Measurements from ENCODE around the gene ZNF501.

Gene ZNF501

DNA sequence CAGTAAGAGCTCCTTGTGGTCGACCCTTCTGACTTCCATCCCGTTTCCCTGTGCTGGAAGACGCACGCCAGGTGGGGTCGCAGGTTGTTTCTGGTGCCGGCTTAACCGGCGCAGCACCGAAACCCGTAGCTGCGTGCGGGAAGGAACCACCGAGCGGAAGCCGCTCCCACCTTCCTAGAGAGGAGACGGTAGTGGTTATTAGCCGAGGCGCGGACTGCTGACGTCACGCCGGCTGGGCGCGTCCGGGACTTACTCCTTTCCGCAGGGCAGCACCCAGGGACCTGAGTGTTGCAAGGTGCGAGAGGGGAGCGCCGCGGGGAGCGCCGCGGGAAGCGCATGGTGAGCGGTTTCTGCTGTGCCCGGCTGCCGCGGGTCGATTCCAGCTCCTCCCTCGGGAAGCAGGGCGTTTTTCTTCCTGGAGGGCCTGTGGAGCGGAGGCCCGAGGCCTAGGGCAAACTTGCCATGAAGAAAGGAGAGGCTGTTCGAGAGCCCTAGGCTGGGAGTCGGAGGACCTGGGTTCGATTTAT, at the start of gene ZNF501:
TSS of gene ZNF501 (plus strand) at position 252 of the 527 bp plus-strand sequence. CDS start 4,787 bp downstream, outside the sequence.
- peak; percentile 79 for DNase-seq

DNA sequence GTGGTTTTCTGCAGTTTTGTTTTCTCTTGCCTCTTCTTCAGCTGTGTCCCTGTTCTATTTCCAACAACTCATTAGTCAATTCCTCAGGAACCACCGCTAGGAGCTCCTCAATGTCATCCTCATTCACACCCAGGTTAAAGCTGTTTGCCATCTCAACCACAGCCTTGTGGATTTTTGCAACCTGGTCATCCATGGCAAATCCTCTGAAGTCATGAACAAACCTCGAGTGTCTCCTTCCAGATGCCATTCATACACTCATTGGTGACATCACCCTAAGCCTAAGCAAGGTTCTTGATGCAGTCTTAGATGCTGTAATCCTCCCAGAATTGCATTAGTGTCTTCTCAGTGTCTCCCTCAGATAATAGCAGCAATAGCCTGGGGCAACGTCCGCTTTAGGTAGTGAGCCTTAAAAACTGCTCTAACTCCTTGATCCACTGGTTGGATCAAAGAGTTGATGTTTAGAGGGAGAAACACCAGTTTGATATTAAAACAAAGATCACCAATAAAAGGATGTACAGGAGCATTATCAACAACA, 48.4 kb upstream of the ZNF501 start:
- DNase-seq: no peak

DNA sequence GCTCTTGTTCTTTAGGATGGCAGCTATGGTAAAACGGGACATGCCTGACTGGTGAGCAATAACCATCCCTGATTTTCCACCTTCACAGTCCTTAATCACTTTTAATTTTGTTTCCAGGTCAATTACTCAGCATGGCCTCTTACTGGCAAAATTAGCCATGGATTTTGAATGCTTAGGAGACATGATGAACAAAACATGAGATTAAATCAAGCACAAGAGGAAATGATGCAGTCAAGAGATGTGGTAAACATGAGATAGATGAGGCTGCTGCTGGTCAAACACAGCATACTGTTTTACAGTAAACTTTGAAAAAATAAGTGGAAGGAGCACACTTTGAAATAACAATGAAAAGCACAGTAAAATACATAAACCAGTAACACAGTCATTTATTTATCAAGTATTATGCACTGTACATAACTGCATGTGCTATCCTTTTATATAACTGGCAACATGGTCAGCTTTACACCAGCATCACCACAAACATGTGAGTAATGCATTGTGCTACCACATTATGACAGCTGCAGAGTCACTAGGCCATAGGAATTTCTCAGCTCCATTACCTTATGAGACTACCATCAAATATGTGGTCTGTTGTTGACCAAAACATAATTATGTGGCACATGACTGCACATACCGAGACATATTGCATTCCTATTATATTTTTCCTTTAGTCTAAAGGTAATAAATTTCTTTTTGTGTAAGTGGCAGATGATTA, 47.1 kb upstream of the ZNF501 start:
- DNase-seq: no peak

DNA sequence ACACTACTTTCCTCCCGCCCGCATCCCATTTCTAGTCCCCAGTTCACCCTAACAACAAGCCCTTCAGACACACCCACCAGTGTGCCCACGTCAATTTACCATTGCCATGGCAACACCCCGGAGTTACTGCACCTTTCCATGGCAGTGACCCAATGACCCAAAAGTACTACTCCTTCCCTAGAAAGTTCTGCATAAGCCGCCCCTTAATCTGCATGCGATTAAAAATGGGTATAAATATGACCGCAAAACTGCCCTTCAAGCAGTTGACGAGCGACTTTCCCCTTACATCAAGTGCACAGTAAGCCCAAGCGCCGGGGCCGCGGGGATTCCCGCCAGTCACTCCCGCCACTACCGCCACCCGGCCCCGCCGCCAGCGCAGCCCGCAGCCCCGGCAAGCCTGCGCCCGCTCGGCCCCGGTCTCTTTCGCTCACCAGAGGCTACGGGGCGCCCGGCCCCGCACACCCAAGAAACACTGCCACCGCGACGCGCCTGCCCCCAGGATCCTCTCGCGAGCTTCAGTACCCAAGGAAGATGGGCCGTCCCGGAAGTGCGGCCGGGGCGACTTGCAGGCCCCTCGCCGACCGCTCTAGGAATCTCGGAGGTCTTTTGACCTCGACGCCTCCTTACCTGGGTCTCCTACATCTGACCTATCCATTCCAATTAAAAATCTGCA, 44.2 kb upstream of the ZNF501 start:
- peak; percentile 70 for DNase-seq

DNA sequence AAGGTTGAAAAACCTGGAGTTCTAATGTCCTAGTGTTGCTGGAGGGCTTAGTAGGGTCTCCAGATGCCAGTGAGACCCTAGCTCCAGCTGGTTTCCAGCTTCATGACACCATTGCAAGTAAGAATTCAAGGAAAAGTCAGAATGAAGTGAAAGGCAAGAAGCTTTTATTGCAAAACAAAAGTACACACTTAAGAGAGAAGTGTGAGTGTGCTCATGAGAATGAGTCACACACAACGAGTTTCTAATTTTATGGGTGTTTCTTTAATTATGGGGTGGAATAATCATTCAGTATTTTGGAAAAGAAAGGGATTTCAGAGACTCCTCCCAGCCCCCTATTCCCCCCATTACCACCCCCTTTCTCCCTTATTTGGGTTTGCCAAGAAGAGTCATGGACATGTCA, 41.5 kb upstream of the ZNF501 start:
- DNase-seq: no peak

DNA sequence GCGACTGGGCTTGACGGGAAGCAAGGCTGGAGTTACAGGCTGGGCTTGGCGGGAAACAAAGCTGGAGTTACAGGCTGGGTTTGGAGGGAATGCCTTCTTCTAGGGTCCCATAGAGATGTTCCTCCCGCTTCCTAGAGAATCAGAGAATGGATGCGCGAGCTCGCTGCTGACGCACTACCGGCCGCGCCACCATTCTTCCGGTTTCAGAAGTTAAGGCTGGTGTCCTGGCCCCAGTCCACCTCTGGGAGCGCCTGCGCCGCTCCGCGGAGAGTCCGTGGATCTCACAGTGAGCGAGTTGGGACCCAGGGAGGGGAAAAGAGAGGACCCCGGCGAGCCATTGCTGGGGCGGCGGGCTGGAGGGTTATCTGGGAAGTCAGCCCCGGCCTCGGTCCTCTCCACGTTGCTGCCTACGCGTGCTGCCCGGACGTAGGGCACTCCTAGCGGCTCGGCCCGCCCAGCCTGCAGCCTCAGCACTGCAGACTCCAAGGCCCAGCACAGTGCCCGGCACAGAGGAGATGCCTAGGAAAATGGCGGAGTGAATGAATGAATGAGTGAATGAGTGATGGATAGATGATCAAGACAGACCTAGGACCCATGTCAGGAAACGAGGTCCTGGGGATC, 16.9 kb upstream of the ZNF501 start, which contains the start of gene ZNF502:
TSS of gene ZNF502 (plus strand) at position 206 of the 621 bp plus-strand sequence. CDS start 7,602 bp downstream, outside the sequence.
- peak; percentile 71 for DNase-seq

DNA sequence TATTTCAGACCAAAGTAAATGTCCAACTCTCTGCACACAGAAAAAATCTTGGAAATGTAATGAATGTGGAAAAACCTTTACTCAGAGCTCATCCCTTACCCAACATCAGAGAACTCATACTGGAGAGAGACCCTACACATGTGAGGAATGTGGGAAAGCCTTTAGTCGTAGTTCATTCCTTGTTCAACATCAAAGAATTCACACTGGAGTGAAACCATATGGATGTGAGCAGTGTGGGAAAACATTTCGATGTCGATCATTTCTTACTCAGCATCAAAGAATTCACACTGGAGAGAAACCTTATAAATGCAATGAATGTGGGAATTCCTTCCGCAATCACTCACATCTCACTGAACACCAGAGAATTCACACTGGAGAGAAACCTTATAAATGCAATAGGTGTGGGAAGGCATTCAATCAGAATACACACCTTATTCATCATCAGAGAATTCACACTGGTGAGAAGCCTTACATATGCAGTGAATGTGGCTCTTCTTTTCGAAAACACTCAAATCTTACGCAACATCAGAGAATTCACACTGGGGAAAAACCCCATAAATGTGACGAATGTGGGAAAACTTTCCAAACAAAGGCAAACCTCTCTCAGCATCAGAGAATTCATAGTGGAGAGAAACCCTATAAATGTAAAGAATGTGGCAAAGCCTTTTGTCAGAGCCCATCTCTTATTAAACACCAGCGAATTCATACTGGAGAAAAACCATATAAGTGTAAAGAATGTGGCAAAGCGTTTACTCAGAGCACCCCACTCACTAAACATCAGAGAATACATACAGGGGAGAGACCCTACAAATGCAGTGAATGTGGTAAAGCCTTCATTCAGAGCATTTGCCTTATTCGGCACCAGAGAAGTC, 8.0 kb upstream of the ZNF501 start:
- DNase-seq: no peak

DNA sequence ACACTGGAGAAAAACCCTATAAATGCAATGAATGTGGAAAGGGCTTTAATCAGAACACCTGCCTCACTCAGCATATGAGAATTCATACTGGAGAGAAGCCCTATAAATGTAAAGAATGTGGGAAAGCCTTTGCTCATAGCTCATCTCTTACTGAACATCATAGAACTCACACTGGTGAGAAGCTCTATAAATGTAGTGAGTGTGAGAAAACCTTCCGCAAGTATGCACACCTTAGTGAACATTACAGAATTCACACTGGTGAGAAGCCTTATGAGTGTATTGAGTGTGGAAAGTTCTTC, 7.4 kb upstream of the ZNF501 start:
- DNase-seq: no peak

DNA sequence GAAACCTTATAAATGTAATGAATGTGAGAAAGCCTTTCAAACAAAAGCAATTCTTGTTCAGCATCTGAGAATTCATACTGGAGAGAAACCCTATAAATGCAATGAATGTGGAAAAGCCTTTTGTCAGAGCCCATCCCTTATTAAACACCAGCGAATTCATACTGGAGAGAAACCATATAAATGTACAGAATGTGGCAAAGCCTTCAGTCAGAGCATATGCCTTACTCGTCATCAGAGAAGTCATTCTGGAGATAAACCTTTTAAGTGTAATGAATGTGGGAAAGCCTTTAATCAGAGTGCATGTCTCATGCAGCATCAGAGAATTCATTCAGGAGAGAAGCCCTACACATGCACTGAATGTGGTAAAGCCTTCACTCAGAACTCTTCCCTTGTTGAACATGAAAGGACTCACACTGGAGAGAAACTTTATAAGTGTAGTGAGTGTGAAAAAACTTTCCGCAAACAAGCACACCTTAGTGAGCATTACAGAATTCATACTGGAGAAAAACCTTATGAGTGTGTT, 5.3 kb downstream of the ZNF501 start:
- DNase-seq: no peak

DNA sequence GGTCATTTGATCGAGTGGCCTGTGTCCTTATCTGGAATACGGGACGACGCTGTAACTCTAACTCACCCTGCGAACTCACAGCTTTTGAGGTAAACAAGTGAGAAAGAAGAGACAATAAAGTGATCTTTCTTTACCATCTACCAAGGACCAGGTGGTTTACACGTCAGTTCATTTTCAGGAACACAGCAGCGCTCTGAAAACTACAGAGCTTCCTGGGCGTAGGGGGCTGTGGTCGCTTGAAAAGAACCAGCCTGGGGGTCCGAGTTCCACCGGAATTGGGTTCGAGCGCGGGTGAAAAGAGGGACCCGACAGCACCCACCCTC, 31.6 kb downstream of the ZNF501 start:
- no peak for DNase-seq

DNA sequence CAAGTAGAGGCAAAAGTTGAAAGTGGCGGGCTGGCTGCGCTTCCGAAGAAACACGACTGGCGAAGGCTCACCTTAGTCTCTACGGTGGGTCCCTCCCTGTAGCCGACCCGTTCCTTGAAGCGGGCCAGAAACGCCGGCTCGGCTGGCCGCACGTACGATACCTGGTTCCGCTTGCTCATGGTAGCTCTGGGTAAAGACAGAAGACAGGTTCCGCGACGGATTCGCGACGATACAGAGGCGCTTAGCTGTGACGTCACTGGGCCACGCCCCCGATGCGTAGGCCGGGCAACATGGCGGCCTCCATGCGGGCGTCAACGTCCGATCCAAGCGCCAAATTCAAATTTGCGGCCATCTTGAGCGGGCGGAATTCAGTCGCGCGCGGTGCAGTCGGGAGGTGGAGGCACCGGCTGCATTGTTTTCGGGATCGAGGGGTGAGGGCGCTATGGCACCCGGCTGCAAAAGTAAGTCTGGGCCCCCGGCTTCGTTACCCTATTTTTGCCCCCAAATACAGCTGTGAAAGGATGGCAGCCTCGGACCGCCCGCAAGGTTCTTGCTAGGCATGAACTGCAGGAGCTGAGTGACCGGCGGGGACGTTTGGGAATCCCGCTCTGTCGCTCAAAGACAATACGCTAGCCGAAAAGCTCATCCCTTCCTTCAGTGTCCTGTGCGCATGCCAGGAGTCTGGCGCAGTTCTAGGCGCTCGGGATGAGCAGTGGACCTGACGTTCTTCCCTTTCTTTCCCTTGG, 32.2 kb downstream of the ZNF501 start, which contains the start of the genes KIAA1143 and KIF15:
TSS of gene KIAA1143 (minus strand) at position 196 of the 746 bp plus-strand sequence. CDS start at position 179, 17 bp downstream.
TSS of gene KIF15 (plus strand) at position 371 of the 746 bp plus-strand sequence. CDS start at position 443, 72 bp downstream.
- DNase-seq: peak; percentile 91

DNA sequence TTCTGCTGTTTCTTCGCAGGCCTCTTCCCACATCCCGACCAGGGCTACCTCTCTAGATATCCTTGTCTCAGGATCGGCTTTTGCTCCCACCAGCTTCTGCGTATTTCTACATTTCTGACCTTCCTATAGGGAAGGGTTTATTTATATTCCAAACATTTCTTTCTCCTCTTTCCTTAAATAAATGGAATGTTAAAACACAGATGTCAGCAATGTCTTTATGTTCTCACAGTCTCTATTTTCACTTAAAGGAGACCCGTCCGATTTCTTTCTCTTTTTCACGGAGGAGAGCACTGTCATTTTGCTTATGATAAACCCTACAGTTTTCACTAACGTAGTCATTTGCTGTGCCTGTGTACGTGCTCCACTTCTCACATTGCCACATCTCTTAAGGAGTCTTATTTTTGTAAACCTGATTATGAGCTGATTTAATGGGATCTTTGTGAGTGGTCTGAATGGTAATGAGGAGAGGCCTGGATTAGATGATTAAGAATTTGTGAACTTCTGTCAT, 32.8 kb downstream of the ZNF501 start:
- DNase-seq: no peak

DNA sequence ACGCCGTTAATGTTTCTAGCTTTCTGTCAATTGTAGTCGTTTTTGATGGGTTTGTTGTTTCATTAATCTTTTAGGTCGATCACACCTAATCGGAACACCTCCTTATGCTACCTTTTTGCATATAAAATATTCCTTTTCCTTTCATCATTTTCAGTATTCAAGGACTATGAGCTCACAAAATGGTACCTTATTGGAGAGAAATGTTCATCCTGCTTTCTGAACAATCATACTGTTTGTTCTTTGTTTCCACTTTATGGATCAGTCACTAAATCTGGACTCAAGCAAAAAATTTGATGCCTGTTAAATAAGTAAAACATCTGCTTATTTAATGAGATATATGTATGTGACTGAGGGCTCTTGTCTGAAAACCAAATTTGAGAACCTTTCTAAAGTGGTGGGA, 33.3 kb downstream of the ZNF501 start:
- no peak for DNase-seq

DNA sequence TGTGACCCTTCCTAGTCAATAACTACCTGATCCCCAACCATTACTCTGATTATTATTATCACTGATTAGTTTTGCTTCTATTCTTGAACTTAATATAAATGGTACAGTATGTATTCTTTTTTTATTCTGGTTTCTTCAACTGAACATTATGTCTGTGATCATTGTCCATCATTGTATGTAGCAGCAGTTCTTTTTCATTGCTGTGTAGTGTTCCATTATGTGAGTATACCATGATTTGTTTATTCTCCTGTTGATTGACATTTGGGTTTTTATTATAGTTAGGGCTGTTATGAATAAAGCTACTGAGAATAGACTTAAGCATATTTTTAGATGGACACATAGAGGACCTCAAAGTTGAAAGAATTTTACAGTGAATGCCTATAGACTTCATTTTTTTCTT, 34.8 kb downstream of the ZNF501 start:
- DNase-seq: no peak

DNA sequence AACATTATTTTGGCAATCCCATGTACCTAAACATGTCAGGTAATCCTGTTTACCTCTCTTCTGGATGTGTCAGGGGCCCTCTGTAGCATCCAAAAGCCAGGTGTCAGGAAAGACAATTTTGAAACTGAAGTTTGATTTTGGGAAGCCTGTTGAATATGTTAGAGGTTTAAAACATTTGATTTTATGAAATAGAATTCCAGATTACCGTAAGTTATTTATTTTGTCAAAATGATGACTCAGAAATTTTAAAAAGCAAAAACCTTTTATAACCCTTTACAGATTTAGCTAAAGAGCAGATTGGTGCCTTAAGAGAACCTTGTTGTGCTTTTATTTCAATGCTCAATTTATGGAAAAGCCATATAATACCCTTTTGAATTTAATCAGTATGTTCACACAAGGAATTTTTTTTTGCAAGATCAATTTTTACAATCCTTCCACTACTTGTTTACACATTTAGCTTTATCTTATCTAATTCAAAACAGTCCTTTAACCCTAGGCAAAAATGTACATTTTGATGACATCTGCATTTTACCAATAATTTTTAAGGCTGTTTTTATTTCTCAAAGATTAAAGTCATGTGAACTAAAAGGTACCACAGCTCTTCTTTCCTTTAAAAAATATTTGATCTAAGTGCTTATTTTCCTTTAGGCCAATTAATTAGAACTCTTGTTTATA, 42.1 kb downstream of the ZNF501 start:
- no peak for DNase-seq

DNA sequence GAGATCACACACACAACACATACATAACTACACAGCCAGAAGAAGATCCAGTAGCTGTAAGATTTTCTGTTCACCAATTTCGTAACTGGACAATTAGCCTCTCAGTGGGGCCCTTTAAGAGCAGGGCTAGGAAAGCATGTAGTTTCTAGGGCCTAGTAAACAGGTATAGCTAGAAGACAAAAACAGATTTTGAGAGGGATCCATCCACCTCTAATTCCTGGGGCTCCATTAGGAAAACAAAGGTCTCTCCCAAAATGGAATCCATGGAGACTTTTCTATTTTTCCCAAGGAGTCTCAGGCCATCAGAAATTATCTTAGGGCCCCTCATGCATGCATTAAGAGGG, 42.6 kb downstream of the ZNF501 start:
- no peak for DNase-seq

DNA sequence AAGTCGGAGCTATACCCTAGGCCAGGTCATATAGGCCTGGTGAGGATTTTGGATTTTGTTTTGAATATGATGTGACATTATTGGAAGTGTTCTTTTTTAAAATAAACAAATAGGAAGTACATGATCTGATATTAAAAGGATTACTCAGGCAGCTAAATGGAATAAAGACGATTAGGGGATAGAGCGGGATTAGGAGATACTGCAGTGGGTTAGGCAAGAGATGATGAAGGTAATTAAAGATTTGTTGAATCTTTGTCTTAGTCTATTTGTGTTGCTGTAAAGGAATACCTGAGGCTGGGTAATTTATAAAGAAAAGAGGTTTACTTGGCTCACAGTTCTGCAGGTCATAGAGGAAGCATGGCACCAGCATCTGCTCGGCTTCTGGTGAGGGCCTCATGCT, 53.5 kb downstream of the ZNF501 start:
- no peak for DNase-seq
